IMR-90 (cell line): ENCODE data around the gene OPA3. TPM values are rescaled to one million over a fixed set of nuclear protein-coding genes. Genes with fewer than 3 reads are reported as not detected.

Experiments
- ATAC-seq: fragments of 200-7000 bp; cut with Tn5 transposase; 2 replicates; pipeline ENCODE4 v1.9.1; 2020; ENCODE audit warnings: low read depth, mild to moderate bottlenecking, moderate library complexity
- BruUV-seq: library from RNA; stranded (reverse); fragments of 400-500 nt; replicated peaks from 2 replicates; lab custom pipeline; 2021; lab: Mats Ljungman, UMichigan
- CTCF ChIA-PET: fragments of 300-600 bp; formaldehyde crosslinking; extraction: SDS; loops from one replicate; lab custom pipeline; 2021; ENCODE audit warnings: antibody characterized with exemption; lab: Yijun Ruan, JAX
- POLR2A ChIA-PET: fragments of 300-600 bp; sonication (Branson Sonifier 250); formaldehyde crosslinking; loops from one replicate; lab custom pipeline; 2022; ENCODE audit warnings: antibody characterized with exemption; ENCODE audit not compliant: unreplicated experiment; lab: Charles Lee
- DNase-seq: peaks from one replicate; pipeline ENCODE4 v3.0.0; 2013
- H2AFZ ChIP-seq: replicated peaks from 2 replicates; pipeline ENCODE3; 2013; ENCODE audit warnings: low read length, mild to moderate bottlenecking; ENCODE audit not compliant: poor library complexity
- H2AK5ac ChIP-seq: 2 replicates; pipeline ENCODE4 v1.6.1; 2013; ENCODE audit warnings: low read depth, low read length, inconsistent platforms
- H2AK9ac ChIP-seq: replicated peaks from 2 replicates; pipeline ENCODE3; 2013; ENCODE audit warnings: mild to moderate bottlenecking, low read depth, low read length, moderate library complexity; ENCODE audit not compliant: poor library complexity
- H2BK120ac ChIP-seq: 2 replicates; pipeline ENCODE4 v1.6.1; 2013; ENCODE audit warnings: low read depth, low read length, inconsistent platforms
- H2BK15ac ChIP-seq: 3 replicates; pipeline ENCODE4 v1.6.1; 2013; ENCODE audit warnings: low read depth, low read length, inconsistent platforms
- H2BK20ac ChIP-seq: 2 replicates; pipeline ENCODE4 v1.6.1; 2013; ENCODE audit warnings: low read depth, mild to moderate bottlenecking, inconsistent platforms, low read length, moderate library complexity
- H2BK5ac ChIP-seq: 2 replicates; pipeline ENCODE4 v1.6.1; 2013; ENCODE audit warnings: mild to moderate bottlenecking, low read depth, low read length, inconsistent platforms; ENCODE audit not compliant: poor library complexity, severe bottlenecking
- H3K14ac ChIP-seq: replicated peaks from 2 replicates; pipeline ENCODE4 v1.6.1; 2013; ENCODE audit warnings: low read depth, low read length, inconsistent platforms
- H3K18ac ChIP-seq: 2 replicates; pipeline ENCODE4 v1.6.1; 2013; ENCODE audit warnings: low read depth, low read length, control low read depth
- H3K23ac ChIP-seq: 2 replicates; pipeline ENCODE4 v1.6.1; 2013; ENCODE audit warnings: low read depth, low read length, inconsistent platforms
- H3K27ac ChIP-seq: 2 replicates; pipeline ENCODE4 v1.5.1; 2013; ENCODE audit warnings: mild to moderate bottlenecking, control low read depth, low read length; ENCODE audit not compliant: insufficient read depth
- H3K27me3 ChIP-seq: 2 replicates; pipeline ENCODE4 v1.6.1; 2013; ENCODE audit warnings: low read length; ENCODE audit not compliant: control insufficient read depth, insufficient read depth
- H3K36me3 ChIP-seq: 2 replicates; pipeline ENCODE4 v1.6.1; 2013; ENCODE audit warnings: low read length, mixed read lengths; ENCODE audit not compliant: control insufficient read depth, insufficient read depth
- H3K4ac ChIP-seq: 2 replicates; pipeline ENCODE4 v1.6.1; 2013; ENCODE audit warnings: low read depth, low read length, inconsistent platforms
- H3K4me1 ChIP-seq: 2 replicates; pipeline ENCODE4 v1.6.1; 2013; ENCODE audit warnings: low read length, mixed read lengths; ENCODE audit not compliant: control insufficient read depth, insufficient read depth
- H3K4me2 ChIP-seq: 2 replicates; pipeline ENCODE4 v1.6.1; 2013; ENCODE audit warnings: low read depth, mild to moderate bottlenecking, control low read depth, low read length, moderate library complexity
- H3K4me3 ChIP-seq: 2 replicates; pipeline ENCODE4 v1.5.1; 2013; ENCODE audit warnings: low read depth, mild to moderate bottlenecking, control low read depth, low read length, moderate library complexity; ENCODE audit not compliant: insufficient read depth
- H3K56ac ChIP-seq: 2 replicates; pipeline ENCODE4 v1.6.1; 2013; ENCODE audit warnings: low read length, inconsistent platforms; ENCODE audit not compliant: insufficient read depth; ENCODE audit errors: extremely low read depth
- H3K79me1 ChIP-seq, 2 experiments: 2 replicates each; pipeline ENCODE4 v1.6.1; 2013; ENCODE audit warnings: low read length in 2 of 2, inconsistent platforms in 1 of 2, low read depth in 1 of 2
- H3K9ac ChIP-seq: 2 replicates; pipeline ENCODE4 v1.6.1; 2013; ENCODE audit warnings: low read depth, low read length, control low read depth
- H3K9me1 ChIP-seq: 2 replicates; pipeline ENCODE4 v1.6.1; 2013; ENCODE audit warnings: low read length, inconsistent platforms; ENCODE audit not compliant: insufficient read depth
- H3K9me3 ChIP-seq: 2 replicates; pipeline ENCODE4 v1.6.1; 2013; ENCODE audit warnings: low read length; ENCODE audit not compliant: control insufficient read depth, insufficient read depth
- H4K20me1 ChIP-seq: 2 replicates; pipeline ENCODE4 v1.6.1; 2013; ENCODE audit warnings: low read length, inconsistent platforms; ENCODE audit not compliant: insufficient read depth
- H4K5ac ChIP-seq: 2 replicates; pipeline ENCODE4 v1.6.1; 2013; ENCODE audit warnings: mild to moderate bottlenecking, low read depth, low read length, control low read depth
- H4K8ac ChIP-seq, 2 experiments: 2 replicates each; pipeline ENCODE4 v1.6.1; 2013; ENCODE audit warnings: low read depth in 2 of 2, low read length in 2 of 2, control low read depth in 1 of 2, inconsistent platforms in 1 of 2
- H4K91ac ChIP-seq: 2 replicates; pipeline ENCODE4 v1.6.1; 2013; ENCODE audit warnings: low read depth, low read length, inconsistent platforms; ENCODE audit not compliant: insufficient read depth
- MAZ ChIP-seq: IDR thresholded peaks from 2 replicates; pipeline ENCODE4 v1.6.1; 2012; ENCODE audit warnings: low read depth, mild to moderate bottlenecking, low read length, improper control_type of control experiment, moderate library complexity, borderline replicate concordance
- RCOR1 ChIP-seq: IDR thresholded peaks from 2 replicates; pipeline ENCODE4 v1.6.1; 2012; ENCODE audit warnings: mild to moderate bottlenecking, low read length, improper control_type of control experiment; ENCODE audit not compliant: insufficient replicate concordance
- WGBS, 2 experiments: methylation state at CpG; one replicate each; pipeline versions ENCODE4 v1.1.5 to v1.1.7; 2013; ENCODE audit warnings: missing lambda C conversion rate in 2 of 2; ENCODE audit not compliant: insufficient read length in 1 of 2; ENCODE audit errors: extremely low coverage in 2 of 2; 5-methylcytosine and 5-hydroxymethylcytosine counted together
- dilution Hi-C: fragments of 300-500 bp; cut with HindIII; formaldehyde crosslinking; loops from one replicate; pipeline ENCODE4 v1.14.3; 2018; ENCODE audit warnings: low sequenced_read_pairs; ENCODE audit not compliant: unreplicated experiment
- in situ Hi-C: fragments of 300-500 bp; cut with MboI; formaldehyde crosslinking; loops from 3 replicates; pipeline ENCODE4 v1.14.3; 2019; ENCODE audit warnings: low sequenced_read_pairs, inconsistent platforms, mixed read lengths
- intact Hi-C: fragments of 100-400 bp; cut with micrococcal nuclease; formaldehyde crosslinking; loops from 2 replicates; pipeline ENCODE4 v1.10.0; 2022
- polyA plus RNA-seq, 3 experiments: library from polyadenylated mRNA; depleted of rRNA; stranded (reverse); fragments of >200 nt; gene quantifications; 2 replicates each; pipeline ENCODE4 v1.2.3, GENCODE V29; 2012; ENCODE audit warnings: low replicate concordance in 1 of 3
- total RNA-seq: library from RNA; depleted of rRNA; stranded (reverse); fragments of >200 nt; gene quantifications from 2 replicates; pipeline ENCODE4 v1.2.3, GENCODE V29; 2012

Gene OPA3
- total and polyA plus RNA-seq, 2 of the 4 experiments (the other 2 are of a cell fraction), result 5.2 to 9.6 TPM

DNA sequence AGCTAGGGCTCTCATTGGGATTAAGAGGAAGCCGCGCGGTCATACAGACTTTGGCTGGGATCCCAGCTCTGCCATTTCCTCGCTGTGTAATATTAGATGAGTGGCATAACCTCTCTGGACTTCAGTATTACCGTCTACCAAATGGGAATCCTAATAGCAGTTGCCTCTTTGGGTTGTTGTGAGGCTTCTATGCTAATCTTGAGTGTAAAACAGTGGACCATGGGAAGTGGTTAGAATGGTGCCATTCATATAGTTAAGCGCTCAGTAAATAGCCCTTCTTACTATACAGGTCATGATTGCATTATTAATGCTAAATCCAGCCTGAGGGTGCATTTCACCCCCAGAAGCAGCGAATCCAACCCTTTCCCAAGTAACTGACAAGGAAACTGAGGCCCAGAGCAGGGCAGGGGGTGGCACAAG lies 566 bp upstream of the OPA3 start:
- H3K4ac ChIP-seq, result peak overlapping the region; percentile 83
- H3K14ac ChIP-seq, result peak overlapping the region; percentile 87
- peak overlapping the region; percentile 88 for H4K5ac ChIP-seq
- no peak for DNase-seq
- H2BK20ac ChIP-seq, result peak overlapping the region; percentile 35; the same call in 1 of the 2 replicates
- no peaks in the 10 kb centered on the region for H4K20me1 ChIP-seq
- peaks cover 3% of the 10 kb centered on the region; the same call in 1 of the 2 replicates for H3K27me3 ChIP-seq
- dilution Hi-C loops (no loop called here), intact Hi-C loops (loop anchor here (2.0 kb wide), 1 partner anchor 58 kb away; no protein-coding TSS in a partner anchor), in situ Hi-C loops (no loop called here)
- H3K56ac ChIP-seq, result peak overlapping the region; percentile 19; the same call in 1 of the 2 replicates
- peak overlapping the region; percentile 63; the same call in 1 of the 2 replicates for H2BK120ac ChIP-seq
- H3K36me3 ChIP-seq, result no peaks in the 10 kb centered on the region
- H4K91ac ChIP-seq, result peak overlapping the region; percentile 87
- H3K9ac ChIP-seq, result peak overlapping the region; percentile 31
- ChIA-PET POLR2A (interaction anchor here (0.6 kb wide), 1 partner anchor 185 kb away, joined by 3 read pairs; no protein-coding TSS in a partner anchor), CTCF (no interaction called here)
- ATAC-seq, result no peak; the same call in 1 of the 2 replicates
- peak overlapping the region; percentile 11; the same call in 1 of the 2 replicates for H2AK5ac ChIP-seq
- peak overlapping the region; percentile 51; the same call in 1 of the 3 replicates for H2BK15ac ChIP-seq
- BruUV-seq, result no TSS peak
- no CpG with 5 or more reads among the region's 7 CpGs for WGBS, 2 experiments
- H3K4me2 ChIP-seq, result peak overlapping the region; percentile 82
- H2BK5ac ChIP-seq, result peak overlapping the region; percentile 84
- H2AK9ac ChIP-seq, result peak overlapping the region; percentile 99
- TF ChIP-seq MAZ (no peak), RCOR1 (peak; percentile 96)
- H3K79me1 ChIP-seq, result peaks cover 12 to 30% of the 10 kb centered on the region in 2 experiments; a peak in 3 of 4 replicates
- no peaks in the 10 kb centered on the region for H3K9me1 ChIP-seq
- H3K18ac ChIP-seq, result peak overlapping the region; percentile 62
- no peaks in the 10 kb centered on the region for H3K9me3 ChIP-seq
- peak overlapping the region; percentile 70; the same call in 1 of the 2 replicates for H3K23ac ChIP-seq
- peak overlapping the region; percentile 57 for H3K4me3 ChIP-seq
- H4K8ac ChIP-seq, result peak overlapping the region; percentile 79 to 98
- H2AFZ ChIP-seq, result peak overlapping the region; percentile 100
- H3K4me1 ChIP-seq, result 0 out of 2 replicates have a peak, but pooled peaks cover 1% of the 10 kb centered on the region
- H3K27ac ChIP-seq, result peak overlapping the region; percentile 63
